ENCODE results near the gene C4orf17. TPM values are rescaled to one million over a fixed set of nuclear protein-coding genes. Genes with fewer than 3 reads are reported as not detected.
"Not testable (repeated sequence)": the region's sequence is repeated elsewhere in the genome, so short reads cannot be mapped to it uniquely, and the experiment has no call there.

The C4orf17 gene
- total RNA-seq, 2 donors from 2014 or later = 0.09 TPM; not detected in 1

- Mint-ChIP-seq H3K36me3 (ENCODE audit: insufficient read depth in 2 of 2) (peaks cover 3 to 4% of the 10 kb centered on the region in 2 donors), H3K9me3 (no peaks in the 10 kb centered on the region), H3K27me3 (ENCODE audit: low read depth) (no peaks in the 10 kb centered on the region), H3K4me1 (ENCODE audit: low read depth) (peaks cover 44% of the 10 kb centered on the region), H3K27ac (no peak overlapping the region), H3K4me3 (no peak overlapping the region)
- DNase-seq (peak in 1 of 2 donors; percentile 2), ATAC-seq (replicated peaks in 1 of 2) (no peak)
Measured at GRCh38 chr4:99504804-99505502, 5.9 kb upstream of the C4orf17 start.

GRCh38 chr4:99506781-99507180 lies 4.0 kb upstream of the C4orf17 start:
- Mint-ChIP-seq H3K27me3 (ENCODE audit: low read depth) (no peaks in the 10 kb centered on the region), H3K27ac (peak overlapping the region; percentile 82), H3K4me1 (ENCODE audit: low read depth) (peaks cover 44% of the 10 kb centered on the region), H3K9me3 (no peaks in the 10 kb centered on the region), H3K36me3 (ENCODE audit: insufficient read depth in 2 of 2) (peaks cover 3 to 4% of the 10 kb centered on the region in 2 donors), H3K4me3 (peak overlapping the region in 1 of 2 donors; percentile 63)
- DNase-seq (no peak), ATAC-seq (replicated peaks in 1 of 2) (no peak)

GRCh38 chr4:99507349-99507748 lies 3.5 kb upstream of the C4orf17 start:
- Mint-ChIP-seq H3K27me3 (ENCODE audit: low read depth) (no peaks in the 10 kb centered on the region), H3K36me3 (ENCODE audit: insufficient read depth in 2 of 2) (peaks cover 3 to 4% of the 10 kb centered on the region in 2 donors), H3K4me3 (peak overlapping the region; percentile 13 to 63), H3K9me3 (no peaks in the 10 kb centered on the region), H3K27ac (peak overlapping the region; percentile 82), H3K4me1 (ENCODE audit: low read depth) (peaks cover 44% of the 10 kb centered on the region)
- DNase-seq (peak; percentile 1), ATAC-seq (replicated peaks in 1 of 2) (peak; percentile 69 to 74)

- Mint-ChIP-seq H3K4me1 (ENCODE audit: low read depth) (peaks cover 44% of the 10 kb centered on the region), H3K4me3 (peak overlapping the region; percentile 13 to 63), H3K9me3 (no peaks in the 10 kb centered on the region), H3K36me3 (ENCODE audit: insufficient read depth in 2 of 2) (peaks cover 3 to 4% of the 10 kb centered on the region in 2 donors), H3K27ac (peak overlapping the region; percentile 82), H3K27me3 (ENCODE audit: low read depth) (no peaks in the 10 kb centered on the region)
- ATAC-seq (replicated peaks in 1 of 2) (peak; percentile 96), DNase-seq (peak; percentile 38 to 52)
Measured at GRCh38 chr4:99507762-99508161, 3.1 kb upstream of the C4orf17 start.

GRCh38 chr4:99518601-99519295 lies 7.9 kb downstream of the C4orf17 start:
- Mint-ChIP-seq H3K9me3 (no peaks in the 10 kb centered on the region), H3K4me1 (ENCODE audit: low read depth) (no peaks in the 10 kb centered on the region), H3K27me3 (ENCODE audit: low read depth) (no peaks in the 10 kb centered on the region), H3K27ac (no peak overlapping the region), H3K36me3 (ENCODE audit: insufficient read depth in 2 of 2) (no peaks in the 10 kb centered on the region), H3K4me3 (no peak overlapping the region)
- ATAC-seq (replicated peaks in 1 of 2) (no peak), DNase-seq (no peak)

- no peaks in the 10 kb centered on the region for H3K9me3 Mint-ChIP-seq
- no peak for ATAC-seq (replicated peaks in 1 of 2)
Measured at GRCh38 chr4:99529228-99529627, 18.4 kb downstream of the C4orf17 start.

GRCh38 chr4:99529956-99530355 lies 19.1 kb downstream of the C4orf17 start:
- H3K27me3 Mint-ChIP-seq (ENCODE audit: low read depth) = peaks cover 7% of the 10 kb centered on the region
- H3K9me3 Mint-ChIP-seq = no peaks in the 10 kb centered on the region
- DNase-seq = no peak
- H3K4me3 Mint-ChIP-seq = no peak overlapping the region
- ATAC-seq (replicated peaks in 1 of 2) = no peak
- H3K4me1 Mint-ChIP-seq (ENCODE audit: low read depth) = no peaks in the 10 kb centered on the region
- H3K27ac Mint-ChIP-seq = no peak overlapping the region
- no peaks in the 10 kb centered on the region for H3K36me3 Mint-ChIP-seq (ENCODE audit: insufficient read depth in 2 of 2)

More at GRCh38 chr4:99529228-99529627, 18.4 kb downstream of the C4orf17 start:
- no peaks in the 10 kb centered on the region for H3K36me3 Mint-ChIP-seq (ENCODE audit: insufficient read depth in 2 of 2)
- no peaks in the 10 kb centered on the region for H3K4me1 Mint-ChIP-seq (ENCODE audit: low read depth)
- peaks cover 7% of the 10 kb centered on the region for H3K27me3 Mint-ChIP-seq (ENCODE audit: low read depth)
- no peak overlapping the region for H3K27ac Mint-ChIP-seq
- no peak overlapping the region for H3K4me3 Mint-ChIP-seq
- no peak for DNase-seq

- H3K4me3 Mint-ChIP-seq; DNase-seq; H3K27me3 Mint-ChIP-seq (ENCODE audit: low read depth); H3K9me3 Mint-ChIP-seq; ATAC-seq (replicated peaks in 1 of 2); H3K4me1 Mint-ChIP-seq (ENCODE audit: low read depth); H3K36me3 Mint-ChIP-seq (ENCODE audit: insufficient read depth in 2 of 2); H3K27ac Mint-ChIP-seq: not testable (repeated sequence)
Measured at GRCh38 chr4:99534699-99535098, 23.9 kb downstream of the C4orf17 start.

- no peak overlapping the region for H3K4me3 Mint-ChIP-seq
- H3K36me3 Mint-ChIP-seq (ENCODE audit: insufficient read depth in 2 of 2) = no peaks in the 10 kb centered on the region
- H3K27ac Mint-ChIP-seq = no peak overlapping the region
- H3K9me3 Mint-ChIP-seq = no peaks in the 10 kb centered on the region
- peaks cover 7% of the 10 kb centered on the region for H3K27me3 Mint-ChIP-seq (ENCODE audit: low read depth)
- DNase-seq (no peak), ATAC-seq (replicated peaks in 1 of 2) (no peak)
- H3K4me1 Mint-ChIP-seq (ENCODE audit: low read depth) = no peaks in the 10 kb centered on the region
Measured at GRCh38 chr4:99536271-99536670, 25.4 kb downstream of the C4orf17 start.

GRCh38 chr4:99536848-99537247 lies 26.0 kb downstream of the C4orf17 start:
- H3K9me3 Mint-ChIP-seq = no peaks in the 10 kb centered on the region
- no peaks in the 10 kb centered on the region for H3K4me1 Mint-ChIP-seq (ENCODE audit: low read depth)
- DNase-seq (no peak), ATAC-seq (replicated peaks in 1 of 2) (no peak)
- no peak overlapping the region for H3K27ac Mint-ChIP-seq
- no peaks in the 10 kb centered on the region for H3K36me3 Mint-ChIP-seq (ENCODE audit: insufficient read depth in 2 of 2)
- H3K27me3 Mint-ChIP-seq (ENCODE audit: low read depth) = peaks cover 7% of the 10 kb centered on the region
- no peak overlapping the region for H3K4me3 Mint-ChIP-seq

GRCh38 chr4:99537674-99538073 lies 26.9 kb downstream of the C4orf17 start:
- H3K27ac Mint-ChIP-seq = no peak overlapping the region
- ATAC-seq (replicated peaks in 1 of 2) (no peak), DNase-seq (no peak)
- H3K4me1 Mint-ChIP-seq (ENCODE audit: low read depth) = no peaks in the 10 kb centered on the region
- H3K4me3 Mint-ChIP-seq = no peak overlapping the region
- no peaks in the 10 kb centered on the region for H3K36me3 Mint-ChIP-seq (ENCODE audit: insufficient read depth in 2 of 2)
- H3K9me3 Mint-ChIP-seq = no peaks in the 10 kb centered on the region
- H3K27me3 Mint-ChIP-seq (ENCODE audit: low read depth) = no peaks in the 10 kb centered on the region

GRCh38 chr4:99540277-99540939 lies 29.6 kb downstream of the C4orf17 start:
- DNase-seq (no peak), ATAC-seq (replicated peaks in 1 of 2) (no peak)
- Mint-ChIP-seq H3K9me3 (peaks cover 0 to 3% of the 10 kb centered on the region in 2 donors), H3K27ac (no peak overlapping the region), H3K27me3 (ENCODE audit: low read depth) (no peaks in the 10 kb centered on the region), H3K4me3 (no peak overlapping the region), H3K36me3 (ENCODE audit: insufficient read depth in 2 of 2) (peaks cover 2 to 3% of the 10 kb centered on the region in 2 donors), H3K4me1 (ENCODE audit: low read depth) (no peaks in the 10 kb centered on the region)

- Mint-ChIP-seq H3K27ac (no peak overlapping the region), H3K36me3 (ENCODE audit: insufficient read depth in 2 of 2) (peaks cover 1 to 3% of the 10 kb centered on the region in 2 donors)
Measured at GRCh38 chr4:99552872-99553271, 42.1 kb downstream of the C4orf17 start.

More at GRCh38 chr4:99552872-99553271, 42.1 kb downstream of the C4orf17 start:
- no peak for DNase-seq
- Mint-ChIP-seq H3K4me1 (ENCODE audit: low read depth) (no peaks in the 10 kb centered on the region), H3K4me3 (no peak overlapping the region), H3K27me3 (ENCODE audit: low read depth) (no peaks in the 10 kb centered on the region), H3K9me3 (no peaks in the 10 kb centered on the region)
- no peak for ATAC-seq (replicated peaks in 1 of 2)

Measured in activated T-cell treated with anti-CD3 and anti-CD28 coated beads, Interleukin-2, amount 50 U/mL, for 72 hours (primary cell).